ENCODE data around the gene RNF144A. TPM values are rescaled to one million over a fixed set of nuclear protein-coding genes. Genes with fewer than 3 reads are reported as not detected.
"Not testable (repeated sequence)": the region's sequence is repeated elsewhere in the genome, so short reads cannot be mapped to it uniquely, and the experiment has no call there.

RNF144A gene
- total and polyA plus RNA-seq, 2 donors from 2014 or later: 4.2 to 12.3 TPM

GRCh38 chr2:6995391-6996097 lies 78.3 kb downstream of the RNF144A start:
- H3K9ac ChIP-seq (ENCODE audit: low read length in 3 of 3): no peak overlapping the region
- intact Hi-C loops (cut with DNase I): no loop called here
- no peak overlapping the region for H3K4me3 ChIP-seq (ENCODE audit: low read length in 3 of 3)
- H3K27me3 ChIP-seq (ENCODE audit: control insufficient read depth, insufficient read depth, low read length): no peaks in the 10 kb centered on the region
- peaks cover 0 to 9% (median 8%) of the 10 kb centered on the region in 3 donors for H3K36me3 ChIP-seq (ENCODE audit: control insufficient read depth in 2 of 3, insufficient read depth in 3 of 3, low read length in 3 of 3)
- FAIRE-seq (no peak), DNase-seq (no peak)
- H3K9me3 ChIP-seq (ENCODE audit: control insufficient read depth in 2 of 3, insufficient read depth in 1 of 3, low read length in 3 of 3): peaks cover 0 to 2% (median 0%) of the 10 kb centered on the region in 3 donors
- no peak overlapping the region for H3K27ac ChIP-seq (ENCODE audit: low read depth in 2 of 2, low read length in 2 of 2)
- H3K4me1 ChIP-seq (ENCODE audit: control insufficient read depth in 2 of 3, insufficient read depth in 2 of 3, low read depth in 1 of 3, low read length in 3 of 3): peaks cover 0 to 7% (median 4%) of the 10 kb centered on the region in 3 donors
- TF ChIP-seq, protein P1, sequence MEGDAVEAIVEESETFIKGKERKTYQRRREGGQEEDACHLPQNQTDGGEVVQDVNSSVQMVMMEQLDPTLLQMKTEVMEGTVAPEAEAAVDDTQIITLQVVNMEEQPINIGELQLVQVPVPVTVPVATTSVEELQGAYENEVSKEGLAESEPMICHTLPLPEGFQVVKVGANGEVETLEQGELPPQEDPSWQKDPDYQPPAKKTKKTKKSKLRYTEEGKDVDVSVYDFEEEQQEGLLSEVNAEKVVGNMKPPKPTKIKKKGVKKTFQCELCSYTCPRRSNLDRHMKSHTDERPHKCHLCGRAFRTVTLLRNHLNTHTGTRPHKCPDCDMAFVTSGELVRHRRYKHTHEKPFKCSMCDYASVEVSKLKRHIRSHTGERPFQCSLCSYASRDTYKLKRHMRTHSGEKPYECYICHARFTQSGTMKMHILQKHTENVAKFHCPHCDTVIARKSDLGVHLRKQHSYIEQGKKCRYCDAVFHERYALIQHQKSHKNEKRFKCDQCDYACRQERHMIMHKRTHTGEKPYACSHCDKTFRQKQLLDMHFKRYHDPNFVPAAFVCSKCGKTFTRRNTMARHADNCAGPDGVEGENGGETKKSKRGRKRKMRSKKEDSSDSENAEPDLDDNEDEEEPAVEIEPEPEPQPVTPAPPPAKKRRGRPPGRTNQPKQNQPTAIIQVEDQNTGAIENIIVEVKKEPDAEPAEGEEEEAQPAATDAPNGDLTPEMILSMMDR (IDR thresholded peaks at IDR 0.05; ENCODE audit: borderline replicate concordance, extremely low read depth, insufficient read depth): no peak

DNA sequence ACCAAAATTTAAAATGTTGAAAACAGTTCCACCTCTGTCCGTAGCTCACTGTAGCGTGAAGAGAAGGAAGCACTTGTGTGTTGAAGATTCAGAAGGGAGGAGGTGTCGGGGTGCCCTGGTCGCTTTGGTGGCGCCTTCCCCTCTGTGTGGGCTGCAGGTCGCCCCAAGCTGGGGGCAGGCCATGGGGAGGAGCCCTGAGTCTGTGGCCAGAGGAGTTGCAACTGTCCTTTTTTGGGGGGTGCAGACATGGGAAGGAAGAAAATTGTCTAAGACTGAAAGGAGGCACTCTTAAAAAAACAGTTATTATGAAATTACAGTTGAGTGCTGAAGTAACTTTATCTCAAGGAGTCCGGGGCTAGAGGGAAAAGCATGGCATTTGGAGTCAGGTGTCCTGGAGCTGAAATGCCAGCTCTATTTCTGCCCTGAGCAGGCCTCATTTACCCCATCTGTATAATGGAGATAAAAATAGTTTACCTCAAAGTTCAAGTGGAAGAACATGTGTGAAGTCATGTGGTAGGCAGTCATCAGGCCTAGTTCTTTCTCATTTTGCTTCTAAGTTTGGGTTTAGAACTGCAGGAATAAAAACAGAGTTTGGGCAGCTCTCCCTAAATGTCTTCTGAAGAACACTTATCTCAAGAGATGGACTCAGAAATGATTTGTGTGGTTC lies 82.1 kb downstream of the RNF144A start:
- no peak overlapping the region for H3K27ac ChIP-seq (ENCODE audit: low read depth in 2 of 2, low read length in 2 of 2)

DNA sequence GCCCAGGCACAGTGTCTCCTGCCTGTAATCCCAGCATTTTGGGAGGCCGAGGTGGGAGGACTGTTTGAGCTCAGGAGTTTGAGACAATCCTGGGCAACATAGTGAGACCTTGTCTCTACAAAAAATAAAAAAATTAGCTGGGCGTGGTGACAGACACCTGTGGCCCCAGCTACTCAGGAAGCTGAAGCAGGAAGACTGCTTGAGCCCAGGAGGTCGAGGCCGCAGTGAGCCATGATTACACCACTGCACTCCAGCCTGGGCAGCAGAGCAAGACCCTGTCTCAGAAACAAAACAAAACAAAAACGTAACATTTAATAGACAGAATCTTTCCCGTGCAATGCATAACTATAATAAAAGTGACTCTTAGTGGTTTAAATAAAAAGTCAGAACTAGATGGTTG lies 84.2 kb downstream of the RNF144A start:
- H3K27ac ChIP-seq (ENCODE audit: low read depth in 2 of 2, low read length in 2 of 2); DNase-seq; H3K9me3 ChIP-seq (ENCODE audit: control insufficient read depth in 2 of 3, insufficient read depth in 1 of 3, low read length in 3 of 3); H3K9ac ChIP-seq (ENCODE audit: low read length in 3 of 3); FAIRE-seq; H3K4me1 ChIP-seq (ENCODE audit: control insufficient read depth in 2 of 3, insufficient read depth in 2 of 3, low read depth in 1 of 3, low read length in 3 of 3); intact Hi-C loops (cut with DNase I); H3K27me3 ChIP-seq (ENCODE audit: control insufficient read depth, insufficient read depth, low read length); H3K4me3 ChIP-seq (ENCODE audit: low read length in 3 of 3); H3K36me3 ChIP-seq (ENCODE audit: control insufficient read depth in 2 of 3, insufficient read depth in 3 of 3, low read length in 3 of 3): not testable (repeated sequence)

More for the DNA sequence above, 82.1 kb downstream of the RNF144A start:
- Histone ChIP-seq H3K9me3 (ENCODE audit: control insufficient read depth in 2 of 3, insufficient read depth in 1 of 3, low read length in 3 of 3) (no peaks in the 10 kb centered on the region), H3K36me3 (ENCODE audit: control insufficient read depth in 2 of 3, insufficient read depth in 3 of 3, low read length in 3 of 3) (peaks cover 0 to 4% (median 0%) of the 10 kb centered on the region in 3 donors), H3K4me1 (ENCODE audit: control insufficient read depth in 2 of 3, insufficient read depth in 2 of 3, low read depth in 1 of 3, low read length in 3 of 3) (no peaks in the 10 kb centered on the region), H3K4me3 (ENCODE audit: low read length in 3 of 3) (no peak overlapping the region), H3K27me3 (ENCODE audit: control insufficient read depth, insufficient read depth, low read length) (no peaks in the 10 kb centered on the region), H3K9ac (ENCODE audit: low read length in 3 of 3) (no peak overlapping the region)
- TF ChIP-seq, protein P1 (IDR thresholded peaks at IDR 0.05; ENCODE audit: borderline replicate concordance, extremely low read depth, insufficient read depth): no peak
- no peak for FAIRE-seq
- intact Hi-C loops (cut with DNase I): no loop called here
- DNase-seq: no peak

GRCh38 chr2:7003895-7004294 lies 86.7 kb downstream of the RNF144A start:
- DNase-seq: no peak
- no peaks in the 10 kb centered on the region for H3K27me3 ChIP-seq (ENCODE audit: control insufficient read depth, insufficient read depth, low read length)
- no peak overlapping the region for H3K4me3 ChIP-seq (ENCODE audit: low read length in 3 of 3)
- FAIRE-seq: no peak
- H3K9me3 ChIP-seq (ENCODE audit: control insufficient read depth in 2 of 3, insufficient read depth in 1 of 3, low read length in 3 of 3): no peaks in the 10 kb centered on the region
- H3K4me1 ChIP-seq (ENCODE audit: control insufficient read depth in 2 of 3, insufficient read depth in 2 of 3, low read depth in 1 of 3, low read length in 3 of 3): peaks cover 0 to 13% (median 12%) of the 10 kb centered on the region in 3 donors
- no peak overlapping the region for H3K27ac ChIP-seq (ENCODE audit: low read depth in 2 of 2, low read length in 2 of 2)
- no peak overlapping the region for H3K9ac ChIP-seq (ENCODE audit: low read length in 3 of 3)
- TF ChIP-seq, protein P1 (IDR thresholded peaks at IDR 0.05; ENCODE audit: borderline replicate concordance, extremely low read depth, insufficient read depth): no peak
- intact Hi-C loops (cut with DNase I): no loop called here
- H3K36me3 ChIP-seq (ENCODE audit: control insufficient read depth in 2 of 3, insufficient read depth in 3 of 3, low read length in 3 of 3): no peaks in the 10 kb centered on the region

Data from kidney (tissue), 14 donors.